T-helper 2 cell treated with Interferon-gamma antibody and Interleukin-4, amounts not matched to agents 100 ng/mL and 5 ng/mL, for 36 hours (primary cell): Measurements from ENCODE around the gene LMF1. TPM values are rescaled to one million over a fixed set of nuclear protein-coding genes. Genes with fewer than 3 reads are reported as not detected.

ENCODE experiments used
- intact Hi-C: fragments of 100-400 bp; cut with micrococcal nuclease; formaldehyde crosslinking; loops from one replicate; pipeline ENCODE4 v1.15.1; 2023
- total RNA-seq: library from RNA; stranded (reverse); gene quantifications from 2 replicates; pipeline ENCODE4 v1.2.3, GENCODE V29; 2022

The LMF1 gene
- total RNA-seq, 1 donor from 2014 or later = 19.4 TPM

DNA sequence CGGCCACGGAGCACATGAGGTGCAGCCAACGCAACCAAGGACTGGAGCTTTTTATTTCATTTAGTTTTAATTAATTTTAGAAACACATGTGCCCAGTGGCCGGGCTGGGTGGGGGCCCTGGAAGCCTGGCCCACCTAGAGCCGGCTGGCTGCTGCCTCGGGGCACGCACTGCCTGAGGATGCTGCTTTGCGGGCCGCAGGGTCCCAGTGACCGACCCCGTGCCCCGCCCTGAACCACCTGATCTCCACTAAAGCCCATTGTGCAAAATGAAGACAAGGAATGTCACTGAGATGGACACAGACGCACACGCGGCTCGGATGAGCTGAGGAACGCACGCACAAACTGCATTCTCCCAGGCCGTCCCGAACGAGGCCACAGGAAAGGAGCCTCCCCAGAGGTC is 39.6 kb downstream of the LMF1 start:
- intact Hi-C loops = no loop called here

DNA sequence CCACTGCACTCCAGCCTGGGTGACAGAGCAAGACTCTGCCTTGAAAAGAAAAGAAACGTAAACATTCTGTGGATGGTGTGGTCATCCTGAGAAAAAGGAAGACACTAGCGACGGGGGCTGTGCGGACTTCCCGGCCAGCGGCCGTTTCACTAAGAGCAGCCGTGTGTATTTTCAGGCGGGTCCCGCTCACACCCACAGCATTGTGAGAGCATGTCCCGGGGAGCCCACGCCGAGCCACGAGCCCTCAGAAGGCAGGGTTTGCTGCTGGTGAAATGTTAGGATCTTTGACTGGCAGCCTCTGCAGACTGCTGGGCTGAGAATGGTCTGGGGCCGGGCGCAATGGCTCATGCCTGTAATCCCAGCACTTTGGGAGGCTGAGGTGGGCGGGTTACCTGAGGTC is 40.3 kb downstream of the LMF1 start:
- intact Hi-C loops = no loop called here

GRCh38 chr16:930076-930475 is 40.7 kb downstream of the LMF1 start:
- intact Hi-C loops = no loop called here

DNA sequence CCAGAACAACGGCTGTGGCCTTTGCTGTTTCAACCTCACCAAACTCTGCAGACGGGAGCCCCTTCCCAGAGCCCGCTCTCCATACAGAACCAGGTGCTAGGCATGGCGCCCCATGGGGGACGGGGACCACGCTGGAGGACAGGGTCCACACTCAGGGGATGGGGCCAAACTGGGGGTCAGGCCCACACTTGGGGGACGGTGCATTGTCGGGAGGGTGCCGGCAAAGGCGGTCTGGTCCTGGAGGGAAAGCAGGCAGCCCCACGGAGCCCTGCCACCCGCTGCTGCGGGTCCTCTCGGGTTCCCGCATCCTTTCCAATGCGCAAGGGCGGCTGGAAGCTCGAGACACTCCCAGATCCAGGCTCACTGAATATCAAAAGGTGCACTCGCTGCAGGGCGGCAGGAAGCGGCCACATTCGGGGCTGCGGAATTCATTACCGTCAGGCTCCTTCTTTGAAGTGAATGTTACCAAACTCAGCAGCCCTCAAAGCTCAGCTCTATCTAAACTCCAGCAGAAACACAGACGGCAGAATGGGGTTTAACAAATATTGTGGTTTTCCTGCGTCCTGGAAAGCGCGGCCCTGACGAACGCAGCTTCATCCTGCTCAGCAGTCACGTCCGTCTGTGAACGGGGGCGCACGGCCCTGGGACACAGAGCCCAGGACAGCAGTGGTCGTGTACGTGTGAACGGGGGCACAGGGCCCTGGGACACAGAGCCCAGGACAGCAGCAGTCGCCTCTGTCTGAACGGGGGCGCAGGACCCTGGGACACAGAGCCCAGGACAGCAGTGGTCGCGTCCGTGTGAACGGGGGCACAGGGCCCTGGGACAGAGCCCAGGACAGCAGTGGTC is 41.3 kb downstream of the LMF1 start:
- intact Hi-C loops = no loop called here

- intact Hi-C loops = no loop called here
Measured at GRCh38 chr16:928526-928925, 42.3 kb downstream of the LMF1 start.

DNA sequence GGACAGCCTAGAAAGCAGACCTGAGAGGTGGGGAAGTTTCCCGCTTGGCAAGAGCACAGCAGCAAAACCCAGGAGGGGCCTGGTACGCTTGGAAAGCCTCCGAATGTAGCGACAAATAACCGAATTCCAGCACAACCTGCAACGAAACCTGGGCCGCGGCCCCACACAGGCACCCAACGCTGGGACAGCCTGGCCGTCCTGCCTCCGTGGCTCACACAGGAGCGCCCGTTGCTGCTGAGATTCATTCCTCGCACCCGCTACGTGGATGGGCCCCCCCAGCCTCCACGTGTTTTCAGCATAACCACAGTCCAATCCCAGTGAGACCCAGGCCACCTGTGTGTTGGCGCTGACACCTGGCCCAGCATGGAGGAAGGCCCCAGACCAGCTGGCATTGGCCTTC is 42.9 kb downstream of the LMF1 start:
- intact Hi-C loops = no loop called here

- intact Hi-C loops = no loop called here
Measured at GRCh38 chr16:927406-927805, 43.4 kb downstream of the LMF1 start.

DNA sequence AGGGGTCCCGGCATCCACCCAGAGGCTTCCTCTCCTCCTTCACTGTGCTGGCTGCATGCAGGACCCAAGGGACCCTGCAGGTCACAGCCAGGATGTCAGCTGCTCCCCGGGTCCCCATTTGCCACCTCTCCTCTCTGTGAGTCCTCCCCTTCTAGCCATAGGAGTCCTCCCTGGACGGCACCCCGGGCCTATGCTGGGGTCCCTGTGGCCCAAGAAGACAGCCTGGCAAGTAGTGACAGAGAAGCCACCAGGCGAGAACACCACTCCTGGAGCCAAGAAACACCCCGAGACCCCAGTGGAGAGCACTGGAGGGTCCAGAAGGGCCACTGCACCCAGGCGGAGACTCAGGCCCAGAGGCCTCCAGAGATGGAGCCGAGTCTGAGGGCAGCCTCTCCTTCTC is 44.1 kb downstream of the LMF1 start:
- intact Hi-C loops = no loop called here

DNA sequence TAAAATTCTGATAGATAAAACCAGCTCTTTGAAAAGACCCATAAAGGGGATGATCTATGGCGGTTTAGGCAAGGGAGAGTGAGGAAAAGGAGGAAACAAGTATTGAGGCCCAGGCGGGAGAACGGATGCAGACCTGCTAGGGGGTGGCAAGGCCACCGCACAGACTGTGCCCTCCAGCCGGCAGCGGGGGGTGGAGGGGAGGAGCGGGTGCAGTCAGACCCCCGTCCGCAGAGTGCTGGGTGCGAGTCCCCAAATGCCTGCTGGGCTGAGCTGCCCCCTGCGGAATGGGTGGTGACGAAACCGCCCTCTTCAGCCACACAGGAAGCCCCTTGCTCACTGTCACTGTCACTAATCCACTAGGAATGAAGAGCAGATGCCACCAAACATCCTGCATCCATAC is 46.0 kb downstream of the LMF1 start:
- intact Hi-C loops = no loop called here

GRCh38 chr16:924063-924462 is 46.7 kb downstream of the LMF1 start:
- intact Hi-C loops = no loop called here

DNA sequence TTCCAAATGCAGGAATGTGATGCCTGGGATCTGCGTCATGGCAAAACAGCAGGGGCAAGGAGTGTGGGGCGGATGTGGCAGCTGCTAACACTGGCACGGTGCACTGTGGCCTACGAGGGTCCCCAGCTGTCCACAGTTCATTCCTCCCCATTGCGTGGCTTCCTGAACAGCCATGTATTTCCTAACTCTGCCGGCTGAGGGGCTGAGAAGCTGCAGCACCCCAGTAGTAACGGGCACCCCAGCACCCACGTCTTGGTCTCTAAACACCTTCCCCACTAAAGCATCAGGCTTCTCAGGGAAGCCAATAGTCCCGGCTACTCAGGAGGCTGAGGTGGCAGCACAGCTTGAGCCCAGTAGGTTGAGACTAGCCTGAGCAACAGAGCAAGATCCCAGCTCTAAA is 47.6 kb downstream of the LMF1 start:
- intact Hi-C loops = no loop called here

DNA sequence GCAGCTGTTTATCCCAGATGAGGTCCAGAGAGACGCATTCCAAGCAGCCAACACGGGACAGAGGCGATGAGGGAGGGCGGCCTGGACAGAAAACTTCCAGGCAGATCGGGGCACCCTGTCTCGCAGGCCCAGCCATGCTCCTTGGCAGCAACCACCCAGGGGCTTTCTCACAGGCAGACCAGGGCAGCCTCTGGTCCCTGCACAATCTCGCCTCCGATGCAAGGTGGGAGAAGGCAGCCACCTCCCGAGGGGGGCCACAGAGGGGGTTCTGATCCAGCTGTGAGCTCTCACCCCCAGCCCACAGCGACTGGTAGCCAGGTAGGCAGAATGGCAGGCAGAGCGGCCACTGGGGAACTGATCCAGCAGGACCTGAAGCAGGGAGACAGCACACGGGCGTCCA is 48.7 kb downstream of the LMF1 start:
- intact Hi-C loops = no loop called here

GRCh38 chr16:921321-921905 is 49.4 kb downstream of the LMF1 start:
- intact Hi-C loops = no loop called here

- intact Hi-C loops = no loop called here
Measured at GRCh38 chr16:920717-921116, 50.1 kb downstream of the LMF1 start.

DNA sequence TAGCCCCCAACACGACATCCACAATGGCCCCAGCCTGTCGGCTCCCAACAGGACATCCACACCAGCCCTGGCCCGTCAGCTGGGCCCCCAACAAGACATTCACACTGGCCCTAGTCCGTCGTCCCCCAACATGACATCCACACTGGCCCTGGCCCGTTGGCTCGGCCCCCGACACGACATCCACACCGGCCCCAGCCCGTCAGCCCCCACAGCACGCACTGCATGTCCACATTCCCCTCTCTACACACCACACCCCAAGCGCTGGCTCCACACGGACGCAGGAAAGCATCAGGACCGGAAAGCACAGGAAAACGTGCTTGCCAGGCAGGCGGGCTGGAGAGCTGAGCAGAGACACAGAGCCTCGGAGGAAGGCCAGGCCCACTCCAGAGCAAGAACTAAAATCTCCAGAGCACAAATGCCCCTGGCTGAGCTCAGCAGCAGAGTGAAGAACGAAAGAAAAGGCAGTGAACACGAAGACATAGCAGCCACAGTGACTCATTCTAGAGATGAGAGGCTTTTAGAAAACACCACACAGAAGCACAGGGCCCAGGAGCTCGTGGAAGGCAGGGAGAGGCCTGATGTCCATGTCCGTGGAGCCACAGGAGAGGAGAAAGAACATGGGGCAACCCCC is 50.6 kb downstream of the LMF1 start:
- intact Hi-C loops = no loop called here

DNA sequence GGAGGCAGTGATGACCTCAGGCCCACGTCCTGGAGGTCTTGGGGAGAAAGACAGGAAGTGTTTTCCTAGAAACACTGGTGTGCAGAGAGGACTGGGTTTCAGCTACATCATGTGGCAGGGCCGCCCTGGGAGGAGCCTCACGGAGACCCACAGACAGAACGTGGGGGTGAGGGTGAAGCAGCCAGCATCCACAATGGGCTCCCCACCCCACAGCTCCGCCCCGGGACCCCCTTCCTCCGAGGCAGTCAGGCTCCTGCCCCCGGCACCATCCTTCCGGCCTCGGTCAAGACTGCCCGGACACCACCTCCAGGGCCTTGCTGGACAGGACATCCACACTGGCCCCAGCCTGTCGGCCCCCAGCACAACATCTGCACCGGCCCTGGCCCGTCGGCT is 51.1 kb downstream of the LMF1 start:
- intact Hi-C loops = no loop called here

DNA sequence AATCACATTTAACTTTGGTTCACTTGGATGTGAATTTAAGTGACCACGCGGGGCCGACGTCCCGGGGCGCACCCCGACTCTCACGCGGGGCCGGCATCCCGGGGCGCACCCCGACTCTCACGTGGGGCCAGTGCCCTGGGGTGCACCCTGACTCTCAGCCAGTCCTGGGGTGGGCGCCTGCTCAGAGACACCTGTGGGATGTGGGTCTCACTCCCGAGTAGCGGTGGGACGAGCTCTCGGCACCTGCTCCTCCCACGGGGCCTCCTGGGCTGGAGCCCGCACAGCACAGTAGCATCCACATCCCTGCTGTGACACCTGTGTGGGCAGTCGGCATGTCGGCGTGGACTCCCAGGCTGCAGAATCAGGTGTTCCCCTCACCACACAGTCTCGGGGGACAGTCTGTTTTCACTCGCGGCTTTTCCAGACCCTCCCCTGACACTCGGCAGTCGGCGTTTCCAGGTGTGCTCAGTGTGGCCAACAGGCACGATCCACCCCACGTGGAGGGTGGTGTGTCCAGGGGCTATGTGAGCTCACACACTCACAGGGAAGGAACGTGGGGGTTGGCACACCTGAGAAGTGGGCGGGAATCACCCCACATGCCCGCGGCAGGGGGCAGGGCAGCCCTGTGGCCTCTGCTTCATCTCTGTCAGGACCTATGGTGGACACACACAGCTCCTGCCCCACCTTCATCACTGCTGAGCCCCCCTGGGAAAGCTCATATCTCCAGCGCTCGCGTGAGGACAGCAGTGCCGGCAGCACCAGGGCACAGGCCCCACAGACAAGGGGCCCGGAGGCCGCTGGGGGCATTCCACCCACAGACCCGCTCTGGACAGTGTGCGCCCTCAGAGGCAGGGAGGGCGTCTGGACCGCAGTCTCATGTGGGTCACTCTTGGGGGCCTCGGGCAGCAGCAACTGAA is 51.8 kb downstream of the LMF1 start:
- intact Hi-C loops = no loop called here

GRCh38 chr16:918068-918467 is 52.7 kb downstream of the LMF1 start:
- intact Hi-C loops = no loop called here

GRCh38 chr16:917591-918061 is 53.2 kb downstream of the LMF1 start:
- intact Hi-C loops = no loop called here

DNA sequence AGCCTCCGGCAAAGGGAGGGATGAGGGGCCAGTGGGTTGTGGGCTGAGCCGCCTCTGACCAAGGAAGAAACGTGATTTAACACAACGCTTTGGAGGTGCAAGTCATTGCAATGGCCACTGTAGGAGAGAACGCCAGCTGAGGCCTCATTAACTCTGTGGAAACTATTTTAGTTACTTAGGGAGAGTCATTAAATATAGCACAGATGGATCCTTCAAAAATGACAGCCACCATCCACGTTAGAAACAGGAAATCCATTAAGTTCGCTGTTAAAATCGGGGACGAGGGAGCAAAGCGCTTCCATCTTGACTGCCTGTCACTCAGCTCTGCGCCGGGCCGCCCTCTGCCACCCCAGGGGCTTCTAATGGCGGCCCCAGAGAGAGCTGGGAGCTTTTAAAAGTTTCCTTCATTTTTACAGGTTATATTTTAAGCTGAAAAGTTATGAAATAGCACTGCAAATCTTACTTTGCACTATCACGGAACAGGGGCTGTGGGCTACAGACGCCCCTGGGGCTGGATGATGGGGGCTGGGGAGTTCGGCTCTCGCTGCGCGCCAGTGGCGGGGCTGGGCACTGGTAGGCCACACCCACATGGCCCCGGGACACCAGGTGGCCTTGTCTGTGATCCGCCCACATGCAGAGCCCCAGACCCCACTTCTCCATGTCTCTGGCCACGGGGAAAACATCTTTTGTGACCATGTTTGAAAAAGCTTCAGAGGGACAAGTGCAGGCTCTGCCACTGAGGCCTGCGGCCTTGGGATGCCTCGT is 54.6 kb downstream of the LMF1 start:
- intact Hi-C loops = no loop called here

GRCh38 chr16:915546-915945 is 55.2 kb downstream of the LMF1 start:
- intact Hi-C loops = no loop called here
